GM23338 (cell line): ENCODE data around the gene NSD1. TPM values are rescaled to one million over a fixed set of nuclear protein-coding genes. Genes with fewer than 3 reads are reported as not detected.

Experiments
- ATAC-seq: fragments of 200-7000 bp; cut with Tn5 transposase; 3 replicates; pipeline ENCODE4 v1.9.1; 2020
- DNase-seq: peaks from one replicate; pipeline ENCODE4 v3.0.0-alpha.2; 2015; ENCODE audit warnings: low spot score
- H2AFZ ChIP-seq: fragments of 200-600 bp; sonication (generic); 2 replicates; pipeline ENCODE4 v1.8.0; 2016; ENCODE audit warnings: antibody characterized with exemption, mild to moderate bottlenecking, moderate library complexity
- H3F3A ChIP-seq: fragments of 200-600 bp; sonication (generic); replicated peaks from 2 replicates; pipeline ENCODE4 v1.8.0; 2017; ENCODE audit warnings: antibody characterized with exemption, mixed run types, low read depth
- H3K27ac ChIP-seq: fragments of 200-600 bp; sonication (generic); 2 replicates; pipeline ENCODE4 v1.6.1; 2016; ENCODE audit warnings: low read depth
- H3K27me3 ChIP-seq: fragments of 200-600 bp; sonication (generic); 2 replicates; pipeline ENCODE4 v1.8.0; 2016; ENCODE audit warnings: mild to moderate bottlenecking, mixed run types, moderate library complexity; ENCODE audit not compliant: insufficient read depth
- H3K36me3 ChIP-seq: fragments of 200-600 bp; sonication (generic); 2 replicates; pipeline ENCODE4 v1.8.0; 2016; ENCODE audit warnings: mild to moderate bottlenecking; ENCODE audit not compliant: insufficient read depth
- H3K4me1 ChIP-seq: fragments of 200-600 bp; sonication (generic); 2 replicates; pipeline ENCODE4 v1.8.0; 2016; ENCODE audit warnings: mild to moderate bottlenecking, moderate library complexity; ENCODE audit not compliant: insufficient read depth
- H3K4me2 ChIP-seq: fragments of 200-600 bp; sonication (generic); 2 replicates; pipeline ENCODE4 v1.7.1; 2017; ENCODE audit warnings: mixed run types
- H3K4me3 ChIP-seq: fragments of 200-600 bp; sonication (generic); 2 replicates; pipeline ENCODE4 v1.6.1; 2016; ENCODE audit warnings: mixed run types
- H3K79me2 ChIP-seq: fragments of 200-600 bp; sonication (generic); replicated peaks from 2 replicates; pipeline ENCODE4 v1.8.0; 2017; ENCODE audit warnings: mild to moderate bottlenecking; ENCODE audit not compliant: insufficient read depth
- H3K9me2 ChIP-seq: fragments of 200-600 bp; sonication (generic); 2 replicates; pipeline ENCODE4 v1.8.0; 2017; ENCODE audit not compliant: insufficient read depth
- H4K20me1 ChIP-seq: fragments of 200-600 bp; sonication (generic); replicated peaks from 2 replicates; pipeline ENCODE4 v1.8.0; 2017; ENCODE audit warnings: mild to moderate bottlenecking; ENCODE audit not compliant: insufficient read depth
- H3K27ac Mint-ChIP-seq: 2 replicates; pipeline ENCODE4 v1.8.0; 2020; ENCODE audit warnings: inconsistent platforms, mild to moderate bottlenecking, moderate library complexity, mixed read lengths
- H3K27me3 Mint-ChIP-seq: 3 replicates; pipeline ENCODE4 v1.8.0; 2022; ENCODE audit warnings: low read depth, mild to moderate bottlenecking, moderate library complexity, mixed read lengths, inconsistent platforms; ENCODE audit not compliant: insufficient read depth, poor library complexity
- H3K36me3 Mint-ChIP-seq: 3 replicates; pipeline ENCODE4 v1.8.0; 2021; ENCODE audit warnings: low read depth, mild to moderate bottlenecking, inconsistent platforms, moderate library complexity, mixed read lengths
- H3K4me1 Mint-ChIP-seq: 3 replicates; pipeline ENCODE4 v1.8.0; 2020; ENCODE audit warnings: mild to moderate bottlenecking, inconsistent platforms, mixed read lengths
- H3K4me3 Mint-ChIP-seq: 3 replicates; pipeline ENCODE4 v1.8.0; 2021; ENCODE audit warnings: moderate library complexity, mild to moderate bottlenecking, inconsistent platforms, mixed read lengths
- H3K9me3 Mint-ChIP-seq: 3 replicates; pipeline ENCODE4 v1.8.0; 2020; ENCODE audit warnings: moderate library complexity, mild to moderate bottlenecking, inconsistent platforms, mixed read lengths
- CREB1 ChIP-seq: fragments of 250-450 bp; sonication (Bioruptor Pico); IDR thresholded peaks from 2 replicates; pipeline ENCODE4 v1.5.0; 2020; ENCODE audit warnings: low read depth, mild to moderate bottlenecking, moderate library complexity
- CTCF ChIP-seq, 2 experiments: fragments of 200-600 bp in 1 of 2; sonication (generic) in 1 of 2; conservative IDR thresholded peaks; 2 replicates each; pipeline versions ENCODE4 v1.5.1 to v1.6.1; 2016 to 2017; ENCODE audit warnings: antibody characterized with exemption in 2 of 2, low read depth in 2 of 2, mild to moderate bottlenecking in 2 of 2, moderate library complexity in 1 of 2
- EZH2 ChIP-seq: fragments of 200-600 bp; sonication (generic); IDR thresholded peaks from one replicate; pipeline ENCODE4 v1.8.0; 2017; ENCODE audit warnings: antibody characterized with exemption, mild to moderate bottlenecking, low read depth; ENCODE audit not compliant: unreplicated experiment
- EZH2phosphoT487 ChIP-seq: fragments of 200-600 bp; sonication (generic); IDR thresholded peaks from one replicate; pipeline ENCODE4 v1.8.1; 2018; ENCODE audit warnings: antibody characterized with exemption; ENCODE audit not compliant: unreplicated experiment
- JUNB ChIP-seq: IDR thresholded peaks from one replicate; pipeline ENCODE4 v1.6.1; 2016; ENCODE audit warnings: antibody characterized with exemption; ENCODE audit not compliant: unreplicated experiment
- NANOG ChIP-seq: IDR thresholded peaks from 2 replicates; pipeline ENCODE4 v1.6.1; 2016; ENCODE audit warnings: antibody characterized with exemption, borderline replicate concordance
- POLR2AphosphoS5 ChIP-seq: IDR thresholded peaks from 2 replicates; pipeline ENCODE4 v1.6.1; 2016; ENCODE audit warnings: antibody characterized with exemption, low read depth
- STAT1 ChIP-seq: IDR thresholded peaks from one replicate; pipeline ENCODE4 v1.6.1; 2016; ENCODE audit warnings: antibody characterized with exemption; ENCODE audit not compliant: unreplicated experiment
- ZNF114 ChIP-seq: fragments of 250-450 bp; sonication (Bioruptor Pico); IDR thresholded peaks from 2 replicates; pipeline ENCODE4 v1.5.0; 2020; ENCODE audit warnings: mild to moderate bottlenecking, moderate library complexity
- ZNF331 ChIP-seq: fragments of 250-450 bp; sonication (Bioruptor Pico); IDR thresholded peaks from 2 replicates; pipeline ENCODE4 v1.5.0; 2020; ENCODE audit warnings: low read depth, mild to moderate bottlenecking, moderate library complexity
- polyA plus RNA-seq: library from polyadenylated mRNA; unstranded; fragments of >200 nt; fragmentation: Nextera tagmentation; extraction: Ambion mirVana; gene quantifications from 2 replicates; pipeline ENCODE4 v1.2.1, GENCODE V29; 2016
- total RNA-seq: library from RNA; depleted of rRNA; stranded (reverse); fragments of >200 nt; shearing (Covaris generic); gene quantifications from 2 replicates; pipeline ENCODE4 v1.2.3, GENCODE V29; 2014
- TF ChIP-seq, protein P1 (sequence below): IDR thresholded peaks from one replicate; pipeline ENCODE4 v1.6.1; 2018; ENCODE audit warnings: antibody characterized with exemption; ENCODE audit not compliant: unreplicated experiment
- TF ChIP-seq, protein P2 (sequence below): fragments of 250-450 bp; sonication (Bioruptor Pico); IDR thresholded peaks from 2 replicates; pipeline ENCODE4 v1.5.0; 2020; ENCODE audit warnings: mild to moderate bottlenecking, moderate library complexity
- TF ChIP-seq, protein P3 (sequence below): IDR thresholded peaks from 2 replicates; pipeline ENCODE4 v1.6.1; 2016; ENCODE audit warnings: antibody characterized with exemption

The NSD1 gene
- total and polyA plus RNA-seq, 2 experiments from 2014 or later: 96.4 to 106 TPM

GRCh38 chr5:177225798-177226197, 92.2 kb downstream of the NSD1 start:
- H4K20me1 ChIP-seq: peaks cover 64% of the 10 kb centered on the region
- H3F3A ChIP-seq: no peaks in the 10 kb centered on the region
- Mint-ChIP-seq H3K27me3 (peaks cover 9% of the 10 kb centered on the region), H3K27ac (no peak overlapping the region), H3K4me1 (peaks cover 2% of the 10 kb centered on the region; the same call in 1 of the 3 replicates), H3K9me3 (no peaks in the 10 kb centered on the region), H3K36me3 (peaks cover 42% of the 10 kb centered on the region), H3K4me3 (no peak overlapping the region)
- TF ChIP-seq CTCF (conservative IDR thresholded peaks at IDR 0.05; ENCODE audit: low read depth in 2 of 2) (no peak), STAT1 (no peak), ZNF114 (CRISPR knock-in tag) (no peak), EZH2 (no peak), EZH2phosphoT487 (no peak), ZNF331 (CRISPR knock-in tag) (no peak), CREB1 (no peak), JUNB (no peak), POLR2AphosphoS5 (no peak), NANOG (no peak)
- TF ChIP-seq, protein P1, sequence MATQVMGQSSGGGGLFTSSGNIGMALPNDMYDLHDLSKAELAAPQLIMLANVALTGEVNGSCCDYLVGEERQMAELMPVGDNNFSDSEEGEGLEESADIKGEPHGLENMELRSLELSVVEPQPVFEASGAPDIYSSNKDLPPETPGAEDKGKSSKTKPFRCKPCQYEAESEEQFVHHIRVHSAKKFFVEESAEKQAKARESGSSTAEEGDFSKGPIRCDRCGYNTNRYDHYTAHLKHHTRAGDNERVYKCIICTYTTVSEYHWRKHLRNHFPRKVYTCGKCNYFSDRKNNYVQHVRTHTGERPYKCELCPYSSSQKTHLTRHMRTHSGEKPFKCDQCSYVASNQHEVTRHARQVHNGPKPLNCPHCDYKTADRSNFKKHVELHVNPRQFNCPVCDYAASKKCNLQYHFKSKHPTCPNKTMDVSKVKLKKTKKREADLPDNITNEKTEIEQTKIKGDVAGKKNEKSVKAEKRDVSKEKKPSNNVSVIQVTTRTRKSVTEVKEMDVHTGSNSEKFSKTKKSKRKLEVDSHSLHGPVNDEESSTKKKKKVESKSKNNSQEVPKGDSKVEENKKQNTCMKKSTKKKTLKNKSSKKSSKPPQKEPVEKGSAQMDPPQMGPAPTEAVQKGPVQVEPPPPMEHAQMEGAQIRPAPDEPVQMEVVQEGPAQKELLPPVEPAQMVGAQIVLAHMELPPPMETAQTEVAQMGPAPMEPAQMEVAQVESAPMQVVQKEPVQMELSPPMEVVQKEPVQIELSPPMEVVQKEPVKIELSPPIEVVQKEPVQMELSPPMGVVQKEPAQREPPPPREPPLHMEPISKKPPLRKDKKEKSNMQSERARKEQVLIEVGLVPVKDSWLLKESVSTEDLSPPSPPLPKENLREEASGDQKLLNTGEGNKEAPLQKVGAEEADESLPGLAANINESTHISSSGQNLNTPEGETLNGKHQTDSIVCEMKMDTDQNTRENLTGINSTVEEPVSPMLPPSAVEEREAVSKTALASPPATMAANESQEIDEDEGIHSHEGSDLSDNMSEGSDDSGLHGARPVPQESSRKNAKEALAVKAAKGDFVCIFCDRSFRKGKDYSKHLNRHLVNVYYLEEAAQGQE: no peak
- TF ChIP-seq, protein P2, sequence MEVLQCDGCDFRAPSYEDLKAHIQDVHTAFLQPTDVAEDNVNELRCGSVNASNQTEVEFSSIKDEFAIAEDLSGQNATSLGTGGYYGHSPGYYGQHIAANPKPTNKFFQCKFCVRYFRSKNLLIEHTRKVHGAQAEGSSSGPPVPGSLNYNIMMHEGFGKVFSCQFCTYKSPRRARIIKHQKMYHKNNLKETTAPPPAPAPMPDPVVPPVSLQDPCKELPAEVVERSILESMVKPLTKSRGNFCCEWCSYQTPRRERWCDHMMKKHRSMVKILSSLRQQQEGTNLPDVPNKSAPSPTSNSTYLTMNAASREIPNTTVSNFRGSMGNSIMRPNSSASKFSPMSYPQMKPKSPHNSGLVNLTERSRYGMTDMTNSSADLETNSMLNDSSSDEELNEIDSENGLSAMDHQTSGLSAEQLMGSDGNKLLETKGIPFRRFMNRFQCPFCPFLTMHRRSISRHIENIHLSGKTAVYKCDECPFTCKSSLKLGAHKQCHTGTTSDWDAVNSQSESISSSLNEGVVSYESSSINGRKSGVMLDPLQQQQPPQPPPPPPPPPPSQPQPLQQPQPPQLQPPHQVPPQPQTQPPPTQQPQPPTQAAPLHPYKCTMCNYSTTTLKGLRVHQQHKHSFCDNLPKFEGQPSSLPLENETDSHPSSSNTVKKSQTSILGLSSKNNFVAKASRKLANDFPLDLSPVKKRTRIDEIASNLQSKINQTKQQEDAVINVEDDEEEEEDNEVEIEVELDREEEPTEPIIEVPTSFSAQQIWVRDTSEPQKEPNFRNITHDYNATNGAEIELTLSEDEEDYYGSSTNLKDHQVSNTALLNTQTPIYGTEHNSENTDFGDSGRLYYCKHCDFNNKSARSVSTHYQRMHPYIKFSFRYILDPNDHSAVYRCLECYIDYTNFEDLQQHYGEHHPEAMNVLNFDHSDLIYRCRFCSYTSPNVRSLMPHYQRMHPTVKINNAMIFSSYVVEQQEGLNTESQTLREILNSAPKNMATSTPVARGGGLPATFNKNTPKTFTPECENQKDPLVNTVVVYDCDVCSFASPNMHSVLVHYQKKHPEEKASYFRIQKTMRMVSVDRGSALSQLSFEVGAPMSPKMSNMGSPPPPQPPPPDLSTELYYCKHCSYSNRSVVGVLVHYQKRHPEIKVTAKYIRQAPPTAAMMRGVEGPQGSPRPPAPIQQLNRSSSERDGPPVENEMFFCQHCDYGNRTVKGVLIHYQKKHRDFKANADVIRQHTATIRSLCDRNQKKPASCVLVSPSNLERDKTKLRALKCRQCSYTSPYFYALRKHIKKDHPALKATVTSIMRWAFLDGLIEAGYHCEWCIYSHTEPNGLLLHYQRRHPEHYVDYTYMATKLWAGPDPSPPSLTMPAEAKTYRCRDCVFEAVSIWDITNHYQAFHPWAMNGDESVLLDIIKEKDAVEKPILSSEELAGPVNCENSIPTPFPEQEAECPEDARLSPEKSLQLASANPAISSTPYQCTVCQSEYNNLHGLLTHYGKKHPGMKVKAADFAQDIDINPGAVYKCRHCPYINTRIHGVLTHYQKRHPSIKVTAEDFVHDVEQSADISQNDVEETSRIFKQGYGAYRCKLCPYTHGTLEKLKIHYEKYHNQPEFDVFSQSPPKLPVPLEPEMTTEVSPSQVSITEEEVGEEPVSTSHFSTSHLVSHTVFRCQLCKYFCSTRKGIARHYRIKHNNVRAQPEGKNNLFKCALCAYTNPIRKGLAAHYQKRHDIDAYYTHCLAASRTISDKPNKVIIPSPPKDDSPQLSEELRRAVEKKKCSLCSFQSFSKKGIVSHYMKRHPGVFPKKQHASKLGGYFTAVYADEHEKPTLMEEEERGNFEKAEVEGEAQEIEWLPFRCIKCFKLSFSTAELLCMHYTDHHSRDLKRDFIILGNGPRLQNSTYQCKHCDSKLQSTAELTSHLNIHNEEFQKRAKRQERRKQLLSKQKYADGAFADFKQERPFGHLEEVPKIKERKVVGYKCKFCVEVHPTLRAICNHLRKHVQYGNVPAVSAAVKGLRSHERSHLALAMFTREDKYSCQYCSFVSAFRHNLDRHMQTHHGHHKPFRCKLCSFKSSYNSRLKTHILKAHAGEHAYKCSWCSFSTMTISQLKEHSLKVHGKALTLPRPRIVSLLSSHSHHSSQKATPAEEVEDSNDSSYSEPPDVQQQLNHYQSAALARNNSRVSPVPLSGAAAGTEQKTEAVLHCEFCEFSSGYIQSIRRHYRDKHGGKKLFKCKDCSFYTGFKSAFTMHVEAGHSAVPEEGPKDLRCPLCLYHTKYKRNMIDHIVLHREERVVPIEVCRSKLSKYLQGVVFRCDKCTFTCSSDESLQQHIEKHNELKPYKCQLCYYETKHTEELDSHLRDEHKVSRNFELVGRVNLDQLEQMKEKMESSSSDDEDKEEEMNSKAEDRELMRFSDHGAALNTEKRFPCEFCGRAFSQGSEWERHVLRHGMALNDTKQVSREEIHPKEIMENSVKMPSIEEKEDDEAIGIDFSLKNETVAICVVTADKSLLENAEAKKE (CRISPR knock-in tag): no peak
- TF ChIP-seq, protein P3, sequence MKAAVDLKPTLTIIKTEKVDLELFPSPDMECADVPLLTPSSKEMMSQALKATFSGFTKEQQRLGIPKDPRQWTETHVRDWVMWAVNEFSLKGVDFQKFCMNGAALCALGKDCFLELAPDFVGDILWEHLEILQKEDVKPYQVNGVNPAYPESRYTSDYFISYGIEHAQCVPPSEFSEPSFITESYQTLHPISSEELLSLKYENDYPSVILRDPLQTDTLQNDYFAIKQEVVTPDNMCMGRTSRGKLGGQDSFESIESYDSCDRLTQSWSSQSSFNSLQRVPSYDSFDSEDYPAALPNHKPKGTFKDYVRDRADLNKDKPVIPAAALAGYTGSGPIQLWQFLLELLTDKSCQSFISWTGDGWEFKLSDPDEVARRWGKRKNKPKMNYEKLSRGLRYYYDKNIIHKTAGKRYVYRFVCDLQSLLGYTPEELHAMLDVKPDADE: no peak
- DNase-seq (no peak), ATAC-seq (no peak)
- H3K27me3 ChIP-seq: no peaks in the 10 kb centered on the region
- peaks cover 6% of the 10 kb centered on the region for H3K36me3 ChIP-seq
- H3K4me1 ChIP-seq: no peaks in the 10 kb centered on the region; the same call in 1 of the 2 replicates
- peaks cover 100% of the 10 kb centered on the region for H3K79me2 ChIP-seq
- H3K4me3 ChIP-seq: no peak overlapping the region
- no peak overlapping the region for H2AFZ ChIP-seq
- H3K9me2 ChIP-seq: no peaks in the 10 kb centered on the region
- H3K27ac ChIP-seq: peak overlapping the region; percentile 65; the same call in 1 of the 2 replicates
- H3K4me2 ChIP-seq: no peak overlapping the region
